AG09309 (cell line): ENCODE data around the gene ZBTB37.
"Not testable (repeated sequence)": the region's sequence is repeated elsewhere in the genome, so short reads cannot be mapped to it uniquely, and the experiment has no call there.

Experiments used
- DNase-seq: peaks from one replicate; pipeline ENCODE4 v3.0.0-alpha.2; 2010; ENCODE audit warnings: low read depth
- H3K4me3 ChIP-seq: 2 replicates; pipeline ENCODE4 v1.5.1; 2011; ENCODE audit warnings: mild to moderate bottlenecking, low read depth, low read length, moderate library complexity; ENCODE audit not compliant: control insufficient read depth
- TF ChIP-seq, protein P1 (sequence below): IDR thresholded peaks from 2 replicates; pipeline ENCODE4 v1.5.1; 2011; ENCODE audit warnings: mild to moderate bottlenecking, low read depth, low read length, inconsistent platforms; ENCODE audit not compliant: insufficient read depth, control insufficient read depth; ENCODE audit errors: missing control alignments

ZBTB37 gene

GRCh38 chr1:173871091-173871490 is 2.9 kb downstream of the ZBTB37 start:
- DNase-seq: no peak
- TF ChIP-seq, protein P1, sequence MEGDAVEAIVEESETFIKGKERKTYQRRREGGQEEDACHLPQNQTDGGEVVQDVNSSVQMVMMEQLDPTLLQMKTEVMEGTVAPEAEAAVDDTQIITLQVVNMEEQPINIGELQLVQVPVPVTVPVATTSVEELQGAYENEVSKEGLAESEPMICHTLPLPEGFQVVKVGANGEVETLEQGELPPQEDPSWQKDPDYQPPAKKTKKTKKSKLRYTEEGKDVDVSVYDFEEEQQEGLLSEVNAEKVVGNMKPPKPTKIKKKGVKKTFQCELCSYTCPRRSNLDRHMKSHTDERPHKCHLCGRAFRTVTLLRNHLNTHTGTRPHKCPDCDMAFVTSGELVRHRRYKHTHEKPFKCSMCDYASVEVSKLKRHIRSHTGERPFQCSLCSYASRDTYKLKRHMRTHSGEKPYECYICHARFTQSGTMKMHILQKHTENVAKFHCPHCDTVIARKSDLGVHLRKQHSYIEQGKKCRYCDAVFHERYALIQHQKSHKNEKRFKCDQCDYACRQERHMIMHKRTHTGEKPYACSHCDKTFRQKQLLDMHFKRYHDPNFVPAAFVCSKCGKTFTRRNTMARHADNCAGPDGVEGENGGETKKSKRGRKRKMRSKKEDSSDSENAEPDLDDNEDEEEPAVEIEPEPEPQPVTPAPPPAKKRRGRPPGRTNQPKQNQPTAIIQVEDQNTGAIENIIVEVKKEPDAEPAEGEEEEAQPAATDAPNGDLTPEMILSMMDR: no peak

DNA sequence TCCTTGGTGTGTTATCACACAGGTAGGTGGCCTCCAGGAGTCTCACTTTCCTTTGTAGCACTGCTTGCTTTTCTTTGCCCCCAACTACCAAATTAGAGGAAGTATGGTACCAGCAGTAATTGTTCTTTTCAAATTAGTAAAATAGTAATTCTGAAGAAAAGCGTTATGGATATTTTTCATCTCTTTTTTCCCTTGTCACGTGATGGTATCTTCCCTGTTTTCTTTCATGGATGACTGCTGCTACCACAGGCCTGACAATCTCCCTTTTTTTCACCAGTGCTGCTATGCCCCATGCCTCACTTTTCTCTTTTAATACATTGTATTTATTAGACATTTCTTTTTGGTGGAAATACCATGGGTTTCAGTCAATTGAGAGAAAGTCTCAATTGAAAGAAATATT is 3.3 kb downstream of the ZBTB37 start:
- no peak for DNase-seq
- TF ChIP-seq, protein P1: no peak
- no peak overlapping the region for H3K4me3 ChIP-seq

More at GRCh38 chr1:173871091-173871490, 2.9 kb downstream of the ZBTB37 start:
- no peak overlapping the region for H3K4me3 ChIP-seq

DNA sequence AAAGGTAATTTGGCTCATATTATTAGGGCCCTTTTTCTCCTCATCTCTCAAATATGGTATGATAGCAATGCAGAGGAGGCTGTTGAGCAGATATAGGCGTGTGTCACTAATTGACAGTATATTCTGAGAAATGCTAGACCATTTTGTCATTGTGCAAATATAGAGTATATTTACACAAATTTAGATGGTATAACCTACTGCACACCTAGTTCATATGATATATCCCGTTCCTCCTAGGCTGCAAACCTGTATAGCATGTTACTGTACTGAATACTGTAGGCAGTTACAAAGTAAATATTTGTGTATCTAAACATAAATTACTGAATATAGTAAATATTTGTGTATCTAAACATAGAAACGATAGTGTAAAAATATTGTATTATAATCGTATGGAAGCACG is 8.6 kb downstream of the ZBTB37 start:
- TF ChIP-seq, protein P1: no peak
- no peak for DNase-seq
- no peak overlapping the region for H3K4me3 ChIP-seq

DNA sequence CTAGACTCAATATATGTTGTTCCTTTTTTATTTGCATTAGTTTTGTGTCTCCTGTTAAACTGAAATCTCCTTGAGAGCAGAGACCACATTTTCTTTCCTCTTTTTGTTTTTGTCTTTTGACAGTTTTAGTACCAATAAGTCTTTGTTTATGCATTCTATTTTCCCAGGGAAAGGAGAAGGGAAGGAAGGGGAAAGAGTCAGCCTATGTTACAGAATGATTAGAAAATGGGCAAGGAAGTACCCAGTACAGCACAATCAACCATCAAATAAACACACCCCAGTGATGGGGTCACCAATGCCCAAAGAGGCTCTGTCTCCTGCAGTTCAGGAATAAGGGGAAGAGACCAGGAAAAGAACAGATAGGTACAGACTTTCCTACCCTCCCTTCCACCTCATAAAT is 10.1 kb downstream of the ZBTB37 start:
- no peak for DNase-seq
- TF ChIP-seq, protein P1: no peak
- H3K4me3 ChIP-seq: no peak overlapping the region

DNA sequence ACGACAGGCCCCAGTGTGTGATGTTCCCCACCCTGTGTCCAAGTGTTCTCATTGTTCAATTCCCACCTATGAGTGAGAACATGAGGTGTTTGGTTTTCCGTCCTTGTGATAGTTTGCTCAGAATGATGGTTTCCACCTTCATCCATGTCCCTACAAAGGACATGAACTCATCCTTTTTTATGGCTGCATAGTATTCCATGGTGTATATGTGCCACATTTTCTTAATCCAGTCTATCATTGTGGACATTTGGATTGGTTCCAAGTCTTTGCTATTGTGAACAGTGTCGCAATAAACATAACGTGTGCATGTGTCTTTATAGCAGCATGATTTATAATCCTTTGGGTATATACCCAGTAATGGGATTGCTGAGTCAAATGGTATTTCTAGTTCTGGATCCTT is 12.9 kb downstream of the ZBTB37 start:
- DNase-seq, H3K4me3 ChIP-seq: not testable (repeated sequence)

DNA sequence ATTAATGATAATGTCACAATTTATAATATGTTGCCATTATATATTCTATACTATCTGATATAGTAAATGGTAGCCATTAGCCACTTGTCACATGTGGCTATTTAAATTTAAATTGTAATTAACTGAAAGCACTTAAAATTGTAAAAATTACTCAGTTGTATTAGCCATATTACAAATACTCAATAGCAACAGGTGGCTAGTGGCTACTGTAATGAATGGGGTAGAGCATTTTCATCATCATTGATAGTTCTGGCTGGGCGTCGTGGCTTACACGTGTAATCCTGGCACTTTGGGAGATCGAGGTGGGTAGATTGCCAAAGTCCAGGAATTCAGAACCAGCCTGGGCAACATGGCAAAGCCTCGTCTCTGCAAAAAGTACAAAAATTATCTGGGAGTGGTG is 16.5 kb downstream of the ZBTB37 start:
- TF ChIP-seq, protein P1: no peak
- no peak for DNase-seq
- no peak overlapping the region for H3K4me3 ChIP-seq

DNA sequence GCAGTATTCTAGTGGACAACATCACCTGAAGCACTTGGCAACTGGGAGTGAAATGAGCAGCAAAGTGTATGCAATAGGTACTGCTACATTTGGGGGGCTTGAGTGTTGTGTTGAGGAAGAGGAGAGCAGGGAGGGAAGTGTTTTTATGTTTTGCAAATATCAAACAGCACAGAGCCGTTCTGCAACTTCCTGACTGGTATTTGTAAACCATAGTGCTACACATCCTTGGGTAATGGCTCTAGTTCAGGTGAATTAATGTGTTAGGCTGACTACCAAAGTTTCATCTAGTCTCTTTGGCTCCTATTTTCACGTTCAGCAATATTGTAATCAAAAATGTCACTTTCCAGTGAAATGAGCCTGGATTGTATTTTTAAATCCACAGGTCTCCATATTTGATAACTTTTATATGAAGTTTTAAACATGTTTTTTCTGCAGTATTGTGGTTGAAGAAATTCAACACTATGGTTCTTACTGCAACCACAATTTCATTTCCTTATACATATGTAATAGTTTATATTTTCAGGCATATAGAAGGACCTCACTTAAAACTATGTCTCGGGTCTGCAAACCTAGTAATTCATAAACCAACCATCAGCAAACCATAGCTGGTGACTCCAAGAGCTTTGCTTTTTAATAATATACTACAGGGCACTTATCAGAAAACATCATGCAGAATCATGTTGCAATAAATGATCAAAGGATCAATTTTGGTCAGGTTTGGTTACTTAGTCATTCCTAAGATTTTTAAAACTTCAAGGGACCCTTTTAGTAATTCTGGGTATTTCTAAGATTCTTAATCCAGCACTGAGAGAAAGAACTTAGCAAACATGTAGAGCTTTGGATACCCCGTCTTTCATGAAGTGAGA is 18.8 kb downstream of the ZBTB37 start:
- no peak for DNase-seq
- TF ChIP-seq, protein P1: no peak
- H3K4me3 ChIP-seq: no peak overlapping the region
